GM12878 (cell line): ENCODE measurements around the gene CLIC5. TPM values are rescaled to one million over a fixed set of nuclear protein-coding genes. Genes with fewer than 3 reads are reported as not detected.

ENCODE experiments used
- ATAC-seq: fragments of 200-7000 bp; cut with Tn5 transposase; 3 replicates; pipeline ENCODE4 v1.9.1; 2020; ENCODE audit warnings: mild to moderate bottlenecking, moderate library complexity
- BruUV-seq: library from RNA; stranded (reverse); fragments of 400-500 nt; replicated peaks from 2 replicates; lab custom pipeline; 2021; lab: Mats Ljungman, UMichigan
- CTCF ChIA-PET: fragments of 300-600 bp; sonication (Branson Sonifier 250); formaldehyde crosslinking; extraction: SDS; loops from one replicate; lab custom pipeline; 2021; ENCODE audit warnings: inconsistent platforms; lab: Yijun Ruan, JAX
- POLR2A ChIA-PET: fragments of 350-600 bp; formaldehyde crosslinking; extraction: SDS; loops from one replicate; lab custom pipeline; 2021; ENCODE audit warnings: inconsistent platforms; lab: Charles Lee
- RAD21 ChIA-PET: fragments of 300-600 bp; sonication (Branson Sonifier 250); formaldehyde crosslinking; loops from one replicate; lab custom pipeline; 2023; ENCODE audit warnings: antibody characterized with exemption; ENCODE audit not compliant: unreplicated experiment; lab: Charles Lee
- SMC1A ChIA-PET: fragments of 300-600 bp; sonication (Branson Sonifier 250); formaldehyde crosslinking; loops from one replicate; lab custom pipeline; 2023; ENCODE audit not compliant: unreplicated experiment, uncharacterized antibody; lab: Charles Lee
- DNase-seq: peaks from one replicate; pipeline ENCODE4 v3.0.0-alpha.2; 2011; ENCODE audit warnings: low read depth, low spot score
- FAIRE-seq: peaks from 3 replicates; lab custom pipeline; 2011; peaks lifted over from hg19 to GRCh38; lab: Jason Lieb, UNC
- H2AFZ ChIP-seq: 2 replicates; pipeline ENCODE4 v1.6.0; 2011; ENCODE audit warnings: low read depth, low read length, control low read depth; ENCODE audit not compliant: control insufficient read depth
- H3K27ac ChIP-seq: 2 replicates; pipeline ENCODE4 v1.5.1; 2011; ENCODE audit warnings: control low read depth; ENCODE audit not compliant: control insufficient read depth, insufficient read depth
- H3K27me3 ChIP-seq, 2 experiments: replicated peaks in 1 of 2; 2 replicates each; pipeline versions ENCODE4 v1.6.0 to v1.6.1; 2011; ENCODE audit warnings: low read length in 1 of 2; ENCODE audit not compliant: control insufficient read depth in 2 of 2, insufficient read depth in 2 of 2
- H3K36me3 ChIP-seq, 2 experiments: 2 replicates each; pipeline ENCODE4 v1.5.1; 2011; ENCODE audit warnings: low read length in 1 of 2; ENCODE audit not compliant: control insufficient read depth in 2 of 2, insufficient read depth in 2 of 2
- H3K4me1 ChIP-seq: 2 replicates; pipeline ENCODE4 v1.6.1; 2011; ENCODE audit warnings: mild to moderate bottlenecking, low read length, moderate library complexity, mixed read lengths; ENCODE audit not compliant: control insufficient read depth, insufficient read depth
- H3K4me2 ChIP-seq: 2 replicates; pipeline ENCODE4 v1.6.0; 2011; ENCODE audit warnings: control low read depth; ENCODE audit not compliant: control insufficient read depth, insufficient read depth
- H3K4me3 ChIP-seq: fragments of 200-600 bp; sonication (generic); 2 replicates; pipeline ENCODE4 v1.5.1; 2016
- H3K79me2 ChIP-seq: 2 replicates; pipeline ENCODE4 v1.6.0; 2011; ENCODE audit warnings: low read length; ENCODE audit not compliant: control insufficient read depth, insufficient read depth
- H3K9ac ChIP-seq: 2 replicates; pipeline ENCODE4 v1.8.0; 2011; ENCODE audit warnings: low read length, control low read depth, mixed read lengths; ENCODE audit not compliant: control insufficient read depth, insufficient read depth
- H3K9me3 ChIP-seq: replicated peaks from 3 replicates; pipeline ENCODE4 v1.5.1; 2011; ENCODE audit warnings: mild to moderate bottlenecking, low read length; ENCODE audit not compliant: control insufficient read depth, insufficient read depth
- H4K20me1 ChIP-seq: 2 replicates; pipeline ENCODE4 v1.6.0; 2011; ENCODE audit not compliant: control insufficient read depth, insufficient read depth
- ATF3 ChIP-seq: IDR thresholded peaks from 2 replicates; pipeline ENCODE4 v1.6.1; 2011; ENCODE audit warnings: low read depth, mild to moderate bottlenecking, low read length, moderate library complexity, borderline replicate concordance; ENCODE audit errors: extremely low read depth
- CHD4 ChIP-seq: fragments of 200-600 bp; sonication (generic); IDR thresholded peaks from 2 replicates; pipeline ENCODE4 v1.6.1; 2016; ENCODE audit warnings: mild to moderate bottlenecking
- E2F8 ChIP-seq: fragments of 450-650 bp; IDR thresholded peaks from 2 replicates; pipeline ENCODE4 v1.6.1; 2018; ENCODE audit warnings: mild to moderate bottlenecking, low read depth, moderate library complexity; ENCODE audit not compliant: partially characterized antibody
- ETV6 ChIP-seq, 2 experiments: fragments of 450-650 bp in 1 of 2; IDR thresholded peaks in 1 of 2; conservative IDR thresholded peaks in 1 of 2; 2 replicates each; pipeline ENCODE4 v1.6.1; 2014; ENCODE audit warnings: antibody characterized with exemption in 1 of 2, borderline replicate concordance in 1 of 2, low read depth in 1 of 2, mild to moderate bottlenecking in 1 of 2, moderate library complexity in 1 of 2
- GATAD2B ChIP-seq: fragments of 450-650 bp; conservative IDR thresholded peaks from 2 replicates; pipeline ENCODE4 v1.6.1; 2017; ENCODE audit warnings: low read depth, mild to moderate bottlenecking, moderate library complexity
- JUNB ChIP-seq: IDR thresholded peaks from 2 replicates; pipeline ENCODE4 v1.6.1; 2016; ENCODE audit warnings: antibody characterized with exemption, mild to moderate bottlenecking
- KLF5 ChIP-seq: fragments of 450-650 bp; IDR thresholded peaks from 2 replicates; pipeline ENCODE4 v1.6.1; 2014; ENCODE audit warnings: mild to moderate bottlenecking; ENCODE audit not compliant: partially characterized antibody
- MEF2A ChIP-seq: IDR thresholded peaks from 2 replicates; pipeline ENCODE4 v1.6.1; 2011; ENCODE audit warnings: low read depth, mild to moderate bottlenecking, low read length, moderate library complexity; ENCODE audit not compliant: insufficient read depth
- NR2C1 ChIP-seq: fragments of 450-650 bp; IDR thresholded peaks from 2 replicates; pipeline ENCODE4 v1.6.1; 2017; ENCODE audit warnings: antibody characterized with exemption, mild to moderate bottlenecking, moderate library complexity
- POLR2AphosphoS5 ChIP-seq: IDR thresholded peaks from 2 replicates; pipeline ENCODE4 v1.6.1; 2011; ENCODE audit warnings: mild to moderate bottlenecking, low read length, inconsistent platforms
- RBBP5 ChIP-seq: fragments of 200-600 bp; sonication (generic); conservative IDR thresholded peaks from 2 replicates; pipeline ENCODE4 v1.6.1; 2016
- RELA ChIP-seq: fragments of 450-650 bp; IDR thresholded peaks from 2 replicates; pipeline ENCODE4 v1.8.0; 2014; ENCODE audit warnings: borderline replicate concordance; ENCODE audit not compliant: partially characterized antibody
- SIN3A ChIP-seq: IDR thresholded peaks from 2 replicates; pipeline ENCODE4 v1.6.1; 2012; ENCODE audit warnings: low read depth, low read length, improper control_type of control experiment
- SMC3 ChIP-seq: IDR thresholded peaks from 2 replicates; pipeline ENCODE4 v1.6.1; 2011; ENCODE audit warnings: low read length, improper control_type of control experiment, borderline replicate concordance
- SREBF2 ChIP-seq: IDR thresholded peaks from 2 replicates; pipeline ENCODE4 v1.6.1; 2012; ENCODE audit warnings: mild to moderate bottlenecking, low read length
- STAT1 ChIP-seq: fragments of 450-650 bp; conservative IDR thresholded peaks from 2 replicates; pipeline ENCODE4 v1.6.1; 2014; ENCODE audit warnings: antibody characterized with exemption, mild to moderate bottlenecking
- USF2 ChIP-seq: IDR thresholded peaks from 2 replicates; pipeline ENCODE4 v1.6.1; 2011; ENCODE audit warnings: low read depth, low read length, improper control_type of control experiment, borderline replicate concordance
- ZBTB4 ChIP-seq: fragments of 450-650 bp; formaldehyde crosslinking; IDR thresholded peaks from 2 replicates; pipeline ENCODE4 v1.4.0; 2022; ENCODE audit warnings: mild to moderate bottlenecking, moderate library complexity
- WGBS: methylation state at CpG from one replicate; pipeline ENCODE4 v1.1.6; 2016; ENCODE audit warnings: low lambda C conversion rate; ENCODE audit not compliant: insufficient replicate concordance, insufficient coverage; ENCODE audit errors: missing lambda C conversion rate; 5-methylcytosine and 5-hydroxymethylcytosine counted together
- in situ Hi-C: fragments of 300-500 bp; cut with MboI; formaldehyde crosslinking; loops from 9 replicates; pipeline ENCODE4 v1.14.3; 2018; ENCODE audit warnings: mixed read lengths
- intact Hi-C: fragments of 100-400 bp; cut with micrococcal nuclease; formaldehyde crosslinking; loops from one replicate; pipeline ENCODE4 v1.14.2; 2022; ENCODE audit not compliant: unreplicated experiment
- polyA plus RNA-seq, 11 experiments: library from polyadenylated mRNA; depleted of rRNA in 4 of 11; unstranded in 6 of 11; stranded (reverse) in 5 of 11; fragments of >200 nt; fragmentation: Nextera tagmentation in 4 of 11; fragmentation: Illumina TruSeq in 1 of 11; extraction: Ambion mirVana in 4 of 11; extraction: Trizol in 1 of 11; gene quantifications; 1 replicate in 1 of 11; 2 replicates in 10 of 11; pipeline versions ENCODE4 v1.2.1 to v1.2.3, GENCODE V29; 2011 to 2016; ENCODE audit warnings: inconsistent platforms in 2 of 11, missing spikeins in 2 of 11, low read depth in 1 of 11
- total RNA-seq, 4 experiments: library from RNA; depleted of rRNA in 3 of 4; stranded (reverse); fragments of >200 nt in 3 of 4; fragmentation: Illumina TruSeq in 1 of 4; extraction: Trizol in 1 of 4; gene quantifications; 2 replicates each; pipeline versions ENCODE4 v1.2.1 to v1.2.3, GENCODE V29; 2013 to 2021

CLIC5 gene
- total and polyA plus RNA-seq, 10 of the 15 experiments (the other 5 are each of a cell fraction or from before 2014, with no cell fraction given): 0.01 to 0.08 (median 0.02) TPM; not detected in 7

GRCh38 chr6:46010771-46011170 lies 4.9 kb downstream of the CLIC5 start:
- in situ Hi-C loops: no loop called here
- TF ChIP-seq ETV6 (conservative IDR thresholded peaks at IDR 0.05 in 1 of 2, IDR thresholded peaks at IDR 0.05 in 1 of 2; ENCODE audit: borderline replicate concordance in 1 of 2, low read depth in 1 of 2) (no peak), USF2 (no peak), E2F8 (no peak), MEF2A (no peak), SREBF2 (no peak), POLR2AphosphoS5 (no peak), SMC3 (no peak), ATF3 (no peak), JUNB (no peak), RBBP5 (no peak), GATAD2B (no peak), STAT1 (no peak), ZBTB4 (no peak), CHD4 (no peak), RELA (no peak), KLF5 (no peak), SIN3A (no peak), NR2C1 (no peak)
- peaks cover 6 to 14% of the 10 kb centered on the region in 2 experiments; a peak in 3 of 4 replicates for H3K27me3 ChIP-seq
- ChIA-PET SMC1A (interaction anchor here (0.6 to 1.7 kb wide), 4 partner anchors 10 to 1221 kb away, joined by 3 to 6 read pairs (median 3); no protein-coding TSS in a partner anchor), RAD21 (interaction anchor here (1.2 to 1.4 kb wide), 2 partner anchors 118 to 210 kb away, joined by 3 read pairs; no protein-coding TSS in a partner anchor), CTCF (interaction anchor here (0.9 to 1.0 kb wide), 2 partner anchors 80 to 210 kb away, joined by 3 to 4 read pairs; no protein-coding TSS in a partner anchor), POLR2A (no interaction called here)
- no TSS peak for BruUV-seq
- WGBS: 59% methylated on average over 5 of the region's 5 CpGs
- H3K9me3 ChIP-seq: no peaks in the 10 kb centered on the region; the same call in 2 of the 3 replicates
- intact Hi-C loops: no loop called here
- no peaks in the 10 kb centered on the region for H4K20me1 ChIP-seq
- H3K79me2 ChIP-seq: no peaks in the 10 kb centered on the region
- peak overlapping the region; percentile 27; the same call in 1 of the 2 replicates for H2AFZ ChIP-seq
- DNase-seq (no peak), FAIRE-seq (no peak), ATAC-seq (no peak)
- H3K36me3 ChIP-seq: no peaks in the 10 kb centered on the region
- H3K4me2 ChIP-seq: peak overlapping the region; percentile 57
- no peak overlapping the region for H3K9ac ChIP-seq
- H3K4me1 ChIP-seq: peaks cover 10% of the 10 kb centered on the region
- H3K4me3 ChIP-seq: no peak overlapping the region
- H3K27ac ChIP-seq: no peak overlapping the region
